Esophagus mucosa (tissue), 1 donor: Measurements from ENCODE around the gene HOXD13. TPM values are rescaled to one million over a fixed set of nuclear protein-coding genes. Genes with fewer than 3 reads are reported as not detected.

Source experiments
- ATAC-seq: fragments of 200-7000 bp; cut with Tn5 transposase; one replicate; pipeline ENCODE4 v1.9.1; 2020
- total RNA-seq: library from RNA; stranded (reverse); gene quantifications from one replicate; pipeline ENCODE4 v1.2.4, GENCODE V29; 2023
- donor health status: DM: yes; HTN: yes; CAD: no.

HOXD13 gene
- total RNA-seq: not detected

DNA sequence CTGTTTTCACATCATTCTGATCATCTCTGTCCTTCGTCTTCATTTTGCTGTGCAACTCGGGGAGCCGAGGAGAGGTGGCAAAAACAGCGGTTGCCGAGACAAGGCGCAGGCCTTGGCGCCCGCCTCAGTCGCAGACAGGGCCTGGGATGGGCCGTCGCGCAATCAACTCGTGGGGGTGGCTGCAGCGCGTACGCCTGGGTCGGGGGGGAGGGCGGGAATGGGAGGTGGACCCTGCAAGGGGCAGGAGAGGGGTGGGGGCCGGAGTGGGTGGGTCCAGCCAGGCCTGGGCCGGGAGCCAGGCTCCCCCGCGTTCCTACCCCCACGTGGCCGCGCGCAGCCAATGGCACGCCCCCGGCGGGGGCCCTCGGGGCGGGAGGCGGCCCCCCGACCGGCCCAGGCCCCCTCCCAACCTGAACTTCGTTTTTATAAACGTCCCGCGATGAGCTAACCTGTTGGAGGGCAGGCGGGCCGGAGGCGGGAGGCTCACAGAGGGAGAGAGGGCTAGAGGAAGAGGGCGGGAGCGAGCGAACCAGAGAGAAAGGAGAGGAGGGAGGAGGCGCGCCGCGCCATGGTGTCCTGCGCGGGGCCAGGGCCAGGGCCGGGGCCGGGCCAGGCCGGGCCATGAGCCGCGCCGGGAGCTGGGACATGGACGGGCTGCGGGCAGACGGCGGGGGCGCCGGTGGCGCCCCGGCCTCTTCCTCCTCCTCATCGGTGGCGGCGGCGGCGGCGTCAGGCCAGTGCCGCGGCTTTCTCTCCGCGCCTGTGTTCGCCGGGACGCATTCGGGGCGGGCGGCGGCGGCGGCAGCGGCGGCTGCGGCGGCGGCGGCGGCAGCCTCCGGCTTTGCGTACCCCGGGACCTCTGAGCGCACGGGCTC lies at the start of gene HOXD13:
Gene HOXD13, plus strand, starts transcription at position 452 of the 875 bp plus-strand sequence. Its CDS starts 170 bp downstream, at position 622.
- peak; percentile 24 for ATAC-seq

DNA sequence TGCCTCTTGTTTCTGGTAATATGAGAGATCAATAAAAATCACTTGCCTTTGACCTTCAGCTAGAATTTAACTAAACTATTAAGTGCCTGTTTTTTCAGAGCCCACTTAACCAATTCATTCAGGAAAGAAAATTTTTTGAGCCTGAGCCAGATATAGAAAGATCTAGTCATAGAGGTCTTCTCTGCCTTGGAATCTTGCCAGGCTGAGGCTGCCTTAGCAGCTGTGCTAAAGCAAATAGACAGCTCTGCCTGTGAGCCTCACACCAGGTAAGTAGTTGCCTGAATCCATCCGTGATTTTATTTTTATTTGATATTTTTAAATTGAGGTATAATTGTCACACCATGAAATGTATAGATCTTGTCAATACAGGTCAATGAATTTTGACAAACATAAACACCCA lies 36.1 kb upstream of the HOXD13 start:
- ATAC-seq: no peak

DNA sequence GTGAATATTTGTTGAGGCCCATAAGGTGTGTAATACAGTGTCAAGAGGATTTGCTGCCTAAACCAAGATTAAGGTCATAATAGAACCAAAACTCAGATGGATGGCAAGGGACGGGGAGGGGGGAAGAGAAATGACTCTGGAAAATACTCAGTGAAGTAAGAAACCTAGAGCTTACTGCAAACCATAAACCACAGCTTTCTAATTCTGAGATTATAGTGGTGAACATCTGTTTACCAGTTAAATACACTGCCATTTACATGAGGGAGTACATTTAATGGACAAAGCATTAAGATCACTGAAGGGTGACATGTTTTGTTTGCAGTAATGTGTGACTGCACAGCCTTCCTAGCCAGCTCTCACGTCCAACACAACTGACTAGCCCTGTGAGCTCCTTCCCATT lies 28.6 kb upstream of the HOXD13 start:
- ATAC-seq: no peak

DNA sequence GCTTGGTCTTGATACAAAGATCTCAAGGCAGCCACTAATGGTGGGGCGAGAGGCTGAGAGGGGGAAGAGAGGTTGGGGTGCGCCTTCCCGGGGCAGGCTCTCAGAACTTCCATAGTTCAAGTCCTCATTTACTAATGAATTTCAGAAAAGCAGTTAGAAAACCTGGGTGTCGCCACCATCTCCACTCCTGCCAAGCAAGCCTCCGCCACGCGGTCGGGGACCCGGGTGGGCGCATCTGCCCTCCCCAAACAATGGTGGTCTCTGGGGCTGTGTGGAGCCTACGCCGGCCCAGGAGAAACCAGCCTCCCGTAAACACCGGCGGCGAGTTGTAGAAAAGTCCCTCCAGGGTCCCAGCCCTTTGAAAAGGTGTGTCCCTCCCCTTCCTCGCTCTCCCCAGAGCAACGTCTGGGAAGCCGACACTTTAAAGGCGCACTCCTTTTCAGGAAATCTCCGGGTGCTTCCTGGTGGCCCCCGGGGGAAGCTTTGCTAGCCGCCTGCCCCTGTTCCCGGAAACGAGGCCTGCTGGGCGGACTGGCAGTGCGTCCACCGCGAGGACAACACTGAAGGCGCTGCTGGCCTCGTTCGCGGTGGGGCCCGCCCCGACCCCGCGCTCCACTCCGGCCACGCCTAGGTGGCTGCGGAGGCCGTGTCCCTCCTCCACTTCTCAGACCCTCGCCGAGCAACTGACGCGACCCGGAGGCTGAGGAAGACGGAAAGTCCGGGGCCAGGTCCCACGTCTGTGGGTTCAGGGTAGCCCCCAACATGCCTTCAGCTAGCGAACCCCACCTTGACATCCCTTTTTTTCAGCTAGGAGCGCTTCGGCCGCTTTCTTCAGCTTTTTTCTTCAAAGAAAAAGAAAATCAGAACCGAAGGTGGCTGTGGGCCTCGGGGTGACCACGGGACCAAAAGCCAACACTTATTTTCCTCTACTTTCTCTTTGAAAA lies 25.6 kb upstream of the HOXD13 start:
- no peak for ATAC-seq

DNA sequence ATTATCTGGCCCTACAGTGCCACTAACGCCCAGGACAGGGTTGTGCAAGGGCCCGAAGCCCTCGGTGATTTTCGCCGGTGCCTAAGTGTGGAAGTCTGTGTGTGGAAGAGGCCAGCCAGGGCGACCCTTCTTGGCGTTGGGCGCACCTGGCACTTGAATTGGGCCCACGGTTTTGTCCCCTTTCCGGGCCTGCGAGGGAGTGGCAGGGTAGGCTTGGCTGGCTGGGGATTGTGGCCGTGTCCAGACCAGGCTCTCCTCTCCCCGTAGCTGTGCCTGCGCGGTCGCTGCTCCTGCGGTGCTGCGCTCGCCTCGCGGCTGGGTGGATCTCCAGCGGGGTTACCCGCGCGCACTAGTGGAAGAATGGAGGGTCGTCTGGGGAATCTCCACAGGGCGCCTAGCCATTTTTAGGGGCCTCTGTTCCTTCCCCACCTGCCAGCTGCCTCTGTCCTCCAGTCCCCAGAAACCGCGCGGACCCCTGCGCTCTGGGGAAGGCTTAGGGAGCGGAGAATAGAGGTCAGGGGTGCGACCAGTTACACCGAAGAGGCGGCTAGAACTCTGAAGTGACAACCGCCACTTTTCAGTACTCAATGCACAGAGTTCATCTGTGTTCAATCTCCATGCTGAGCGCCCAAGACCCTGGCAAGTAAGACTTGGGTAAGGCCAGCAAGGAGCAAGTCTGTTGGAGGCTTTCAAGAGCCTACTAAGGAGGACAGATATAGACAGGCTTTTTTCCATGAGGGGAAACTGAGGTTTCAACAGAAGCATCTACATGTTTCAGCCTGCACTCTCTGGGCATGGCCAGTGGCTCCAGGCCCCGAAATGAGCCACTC lies 24.7 kb upstream of the HOXD13 start:
- ATAC-seq: no peak

- ATAC-seq: no peak
Measured at GRCh38 chr2:176068419-176068832, 24.1 kb upstream of the HOXD13 start.

- no peak for ATAC-seq
Measured at GRCh38 chr2:176071330-176072291, 20.9 kb upstream of the HOXD13 start.

- ATAC-seq: no peak
Measured at GRCh38 chr2:176072292-176072669, 20.2 kb upstream of the HOXD13 start.

GRCh38 chr2:176072951-176073904 lies 19.3 kb upstream of the HOXD13 start:
- ATAC-seq: no peak

DNA sequence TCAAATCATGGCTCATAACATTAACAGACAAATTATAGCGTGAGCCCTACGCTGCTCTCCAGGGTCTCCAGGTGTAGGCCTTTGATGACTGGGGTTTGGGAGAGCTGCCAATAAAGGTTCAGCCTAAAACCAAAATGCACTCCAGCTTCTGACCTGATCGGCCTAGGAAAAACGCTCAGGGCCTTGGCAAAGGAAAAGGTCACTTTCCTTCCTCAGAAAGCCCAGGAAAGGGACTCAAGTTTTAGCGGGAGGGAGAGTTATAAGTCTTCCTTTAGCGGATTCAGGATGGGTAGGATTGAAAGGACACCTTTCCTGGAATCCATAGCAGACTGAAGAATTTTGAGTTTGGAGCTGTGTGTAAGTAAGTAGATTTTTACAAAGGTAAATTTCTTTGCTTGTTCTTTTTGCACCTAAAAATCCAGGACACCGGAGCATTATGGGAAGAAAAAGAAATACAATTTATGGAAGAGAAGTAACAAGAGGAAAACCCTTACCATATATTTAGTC lies 17.5 kb upstream of the HOXD13 start:
- no peak for ATAC-seq

DNA sequence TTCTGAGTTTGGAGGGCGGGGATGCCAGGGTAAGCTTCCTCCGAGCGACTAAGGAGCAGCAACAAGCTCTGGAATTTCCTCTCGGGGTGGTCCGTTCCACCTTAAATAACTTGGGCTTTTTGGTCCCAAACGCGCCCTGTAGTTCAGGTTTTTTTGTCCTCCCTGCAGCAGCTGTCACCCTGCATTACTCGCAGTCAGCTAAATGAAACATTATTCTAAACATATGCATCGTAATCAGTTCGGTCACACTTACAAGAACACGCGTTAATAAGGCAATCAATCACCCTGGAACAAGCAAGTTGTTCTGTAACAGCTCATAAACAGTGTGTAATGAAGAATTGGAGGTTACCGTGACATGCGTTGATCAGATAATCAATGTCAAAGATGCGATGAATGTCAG lies 17.0 kb upstream of the HOXD13 start:
- no peak for ATAC-seq

DNA sequence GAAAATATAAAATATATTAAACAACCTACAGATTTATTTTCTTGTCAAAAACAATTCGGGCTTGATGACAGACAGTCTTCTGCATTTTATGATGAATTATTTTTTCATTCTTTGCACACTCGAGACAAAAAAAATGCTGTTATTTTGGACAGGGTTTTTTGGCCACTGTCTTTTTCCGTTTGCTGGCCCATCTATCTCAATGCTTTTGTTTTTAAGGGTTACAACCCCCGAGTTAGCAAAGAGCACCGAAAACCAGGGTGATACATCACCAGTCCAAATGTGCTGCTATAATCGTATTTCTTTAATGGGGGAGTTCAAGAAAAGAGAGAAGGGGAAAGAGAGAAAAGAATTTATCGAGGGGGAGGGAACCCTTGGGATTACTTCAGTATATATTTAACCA lies 16.5 kb upstream of the HOXD13 start:
- no peak for ATAC-seq

GRCh38 chr2:176076796-176077195 lies 15.7 kb upstream of the HOXD13 start:
- no peak for ATAC-seq

GRCh38 chr2:176078541-176079284 lies 13.8 kb upstream of the HOXD13 start:
- ATAC-seq: no peak

GRCh38 chr2:176079285-176079830 lies 13.2 kb upstream of the HOXD13 start:
- ATAC-seq: no peak

GRCh38 chr2:176079831-176080539 lies 12.5 kb upstream of the HOXD13 start:
- no peak for ATAC-seq

DNA sequence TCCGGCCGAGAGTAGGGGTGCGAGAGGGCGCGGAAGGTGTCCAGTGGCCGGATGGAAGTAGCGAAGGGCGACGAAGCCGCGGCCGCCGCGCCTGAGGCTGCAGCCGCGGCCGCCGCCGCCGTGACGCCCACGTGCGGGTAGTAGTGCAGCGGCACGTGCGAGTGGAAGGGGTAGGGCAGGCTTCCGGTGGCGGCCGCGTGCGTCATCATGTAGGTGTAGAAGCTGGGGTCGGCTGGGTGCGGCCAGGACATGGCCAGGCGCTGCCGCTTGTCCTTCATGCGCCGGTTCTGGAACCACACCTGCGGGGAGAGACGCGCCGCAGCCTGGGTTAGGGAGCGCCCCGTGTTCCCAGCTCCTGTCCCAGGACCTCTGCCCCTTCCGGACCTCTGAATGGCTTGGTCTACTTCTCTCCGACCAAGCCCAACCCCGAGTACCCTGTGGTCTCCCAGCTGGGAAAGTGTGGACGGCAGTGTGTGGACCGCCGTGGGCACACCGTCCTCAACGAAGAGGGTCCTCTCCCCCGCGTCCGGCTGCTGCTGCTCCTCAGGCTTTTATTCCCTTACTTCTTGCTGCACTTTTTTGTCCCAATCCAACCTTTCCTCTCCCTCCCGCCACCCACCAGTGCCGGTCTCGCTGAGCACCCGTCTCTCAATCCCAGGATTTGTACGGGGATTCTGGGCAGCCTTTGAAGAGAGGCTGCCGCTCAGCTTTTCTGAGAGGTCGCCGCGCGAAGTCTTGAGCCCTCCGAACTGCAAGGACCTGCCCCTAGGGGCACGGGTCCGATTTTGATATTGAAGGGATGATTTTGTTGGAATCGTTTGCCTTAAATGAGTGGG lies 11.8 kb upstream of the HOXD13 start:
- no peak for ATAC-seq
